Pons (tissue), 1 donor: ENCODE data around the gene NRXN3.

Source experiments
- DNase-seq: peaks from one replicate; pipeline ENCODE4 v3.0.0-alpha.2; 2016; ENCODE audit warnings: low spot score

The NRXN3 gene

GRCh38 chr14:79896009-79896408, 1725.8 kb downstream of the NRXN3 start:
- no peak for DNase-seq

- DNase-seq, result no peak
These were observed 1729.4 kb downstream of the NRXN3 start for GRCh38 chr14:79899610-79900009.

- DNase-seq, result no peak
These were observed 1734.3 kb downstream of the NRXN3 start for GRCh38 chr14:79904497-79904896.

GRCh38 chr14:79906994-79907393, 1736.8 kb downstream of the NRXN3 start:
- no peak for DNase-seq

DNA sequence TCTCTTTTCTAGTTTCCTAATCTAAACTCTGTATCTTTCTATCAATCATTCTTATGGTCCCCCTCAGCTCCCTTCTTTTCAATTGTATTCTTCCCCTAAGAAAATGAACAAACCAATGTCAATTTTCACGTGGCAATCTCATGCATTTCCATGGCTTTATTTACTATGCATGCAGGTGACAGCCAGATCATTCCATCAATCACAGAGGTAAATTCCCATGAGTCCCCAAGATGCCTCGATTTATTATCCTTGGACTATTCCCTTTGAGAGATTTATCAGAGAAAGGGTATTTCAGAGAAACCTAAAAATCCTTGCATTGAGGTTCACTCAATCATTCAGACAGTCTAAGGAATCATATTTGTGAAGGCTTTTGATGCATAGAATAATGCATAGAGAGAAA, 1739.9 kb downstream of the NRXN3 start:
- DNase-seq, result no peak

- DNase-seq, result no peak
These were observed 1741.6 kb downstream of the NRXN3 start for GRCh38 chr14:79911744-79912143.

GRCh38 chr14:79914595-79914994, 1744.4 kb downstream of the NRXN3 start:
- no peak for DNase-seq

GRCh38 chr14:79915406-79915805, 1745.2 kb downstream of the NRXN3 start:
- DNase-seq, result no peak

- DNase-seq, result no peak
These were observed 1746.1 kb downstream of the NRXN3 start for GRCh38 chr14:79916281-79916680.

GRCh38 chr14:79916892-79917291, 1746.7 kb downstream of the NRXN3 start:
- no peak for DNase-seq
